Suppressor macrophage (primary cell): ENCODE measurements around the gene ACOD1.
"Not testable (repeated sequence)": the region's sequence is repeated elsewhere in the genome, so short reads cannot be mapped to it uniquely, and the experiment has no call there.

Experiments used
- DNase-seq, 4 experiments: peaks; one replicate each; pipeline ENCODE4 v3.0.0-alpha.2; 2020 to 2022
- total RNA-seq, 17 experiments: gene quantifications; one replicate each; lab custom pipeline; 2026; ENCODE audit warnings: mixed read lengths in 6 of 17, inconsistent platforms in 3 of 17; lab: John Stamatoyannopoulos, UW

The ACOD1 gene
- total RNA-seq = 0.04 to 1,936 (median 2.6) reads per million in 17 experiments

DNA sequence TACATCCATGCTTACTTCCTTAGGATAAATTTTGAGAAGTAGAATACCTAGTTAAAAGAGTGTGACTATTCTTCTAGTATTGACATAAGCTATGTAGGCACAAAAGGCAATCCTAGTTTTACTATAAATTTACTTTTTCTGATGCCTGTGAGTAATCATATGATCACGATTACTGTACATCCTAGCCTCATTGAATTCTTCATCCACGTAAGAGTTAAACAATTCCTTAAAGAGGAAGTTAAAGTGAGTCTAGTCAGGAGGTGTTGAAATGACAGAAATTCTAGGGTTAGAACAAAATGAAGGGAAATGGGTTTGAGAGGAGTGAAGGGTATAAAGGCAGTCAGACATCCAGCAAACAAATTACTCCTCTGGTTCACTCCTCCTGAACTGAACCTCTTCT lies at the start of gene ACOD1:
ACOD1 (plus strand) TSS at position 363 of the 400 bp plus-strand sequence. CDS start 48 bp downstream, outside the sequence.
- peak in 2 of 4 experiments; percentile 53 to 66 for DNase-seq

- DNase-seq = not testable (repeated sequence)
These were observed 49.2 kb upstream of the ACOD1 start for GRCh38 chr13:76899066-76899465.

DNA sequence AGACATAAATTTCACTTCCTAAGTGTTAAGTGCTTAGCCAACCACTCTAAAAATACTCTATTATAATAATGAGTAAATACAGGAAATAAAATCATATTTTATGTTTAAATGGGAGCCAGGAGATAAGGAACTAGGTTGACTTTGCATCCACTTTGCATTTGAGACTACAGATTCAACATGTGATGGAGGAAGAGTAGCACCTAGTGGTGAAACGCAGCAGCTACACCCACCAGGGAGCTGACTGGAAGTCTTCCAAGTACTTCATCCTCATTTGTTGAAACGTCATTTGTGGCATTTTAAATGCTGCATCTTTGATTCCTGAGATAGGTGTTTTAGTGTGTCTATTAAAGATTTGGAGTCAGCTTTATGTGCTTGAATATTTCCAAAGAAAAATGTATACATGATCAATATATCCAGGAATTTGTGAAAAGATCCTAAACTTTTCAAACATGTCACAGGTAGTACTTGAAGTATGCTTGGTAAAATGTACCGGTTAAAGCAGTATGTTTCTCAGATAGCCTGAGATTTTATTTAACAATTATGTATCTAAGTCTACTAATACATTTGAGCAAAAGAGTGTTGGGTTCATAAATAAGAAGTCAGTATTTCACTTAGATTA lies 44.7 kb upstream of the ACOD1 start:
- DNase-seq = peak; percentile 91 to 93 (median 92)

- peak; percentile 46 to 68 (median 55) for DNase-seq
These were observed 43.8 kb upstream of the ACOD1 start for GRCh38 chr13:76904507-76904906.

DNA sequence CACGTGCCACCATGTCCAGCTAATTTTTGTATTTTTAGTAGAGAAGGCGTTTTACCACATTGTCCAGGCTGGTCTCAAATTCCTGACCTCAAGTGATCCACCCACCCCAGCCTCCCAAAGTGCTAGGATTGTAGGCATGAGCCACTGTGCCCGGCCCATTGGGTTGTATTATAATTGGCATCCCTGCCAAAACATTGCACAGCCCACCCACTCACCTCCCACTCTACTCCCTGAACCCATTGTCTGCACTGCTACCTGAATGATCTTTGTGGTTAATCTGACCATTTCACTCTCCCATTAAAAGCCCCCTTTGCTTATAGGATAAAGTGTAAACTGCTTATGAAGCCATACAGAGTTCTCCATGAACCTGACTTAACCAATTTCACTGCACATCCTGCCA lies 35.8 kb upstream of the ACOD1 start:
- no peak for DNase-seq

GRCh38 chr13:76913898-76914297 lies 34.4 kb upstream of the ACOD1 start:
- no peak for DNase-seq

DNA sequence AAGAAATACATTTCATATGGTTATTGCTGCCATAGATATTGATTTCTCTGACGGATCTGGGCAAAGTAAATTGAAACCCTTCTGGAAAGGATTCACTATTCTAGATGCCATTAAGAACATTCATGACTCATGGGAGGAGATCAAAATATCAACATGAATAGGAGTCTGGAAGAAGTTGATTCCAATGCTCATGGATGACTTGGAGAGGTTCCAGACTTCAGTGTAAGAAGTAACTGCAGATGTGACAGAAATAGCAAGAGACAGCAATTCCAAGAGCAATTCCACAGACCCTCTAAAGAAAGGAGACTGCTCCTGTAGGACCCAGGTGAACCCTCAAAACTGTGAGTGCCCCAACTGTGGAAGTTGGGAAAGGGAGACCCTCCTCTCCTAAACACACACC lies 31.2 kb upstream of the ACOD1 start:
- DNase-seq = no peak

GRCh38 chr13:76917755-76918481 lies 30.4 kb upstream of the ACOD1 start:
- not testable (repeated sequence) for DNase-seq

- DNase-seq = no peak
These were observed 26.8 kb upstream of the ACOD1 start for GRCh38 chr13:76921516-76921915.

GRCh38 chr13:76925115-76925514 lies 23.2 kb upstream of the ACOD1 start:
- no peak for DNase-seq

- DNase-seq = no peak
These were observed 20.4 kb upstream of the ACOD1 start for GRCh38 chr13:76927955-76928354.

GRCh38 chr13:76928456-76928855 lies 19.9 kb upstream of the ACOD1 start:
- DNase-seq = no peak

DNA sequence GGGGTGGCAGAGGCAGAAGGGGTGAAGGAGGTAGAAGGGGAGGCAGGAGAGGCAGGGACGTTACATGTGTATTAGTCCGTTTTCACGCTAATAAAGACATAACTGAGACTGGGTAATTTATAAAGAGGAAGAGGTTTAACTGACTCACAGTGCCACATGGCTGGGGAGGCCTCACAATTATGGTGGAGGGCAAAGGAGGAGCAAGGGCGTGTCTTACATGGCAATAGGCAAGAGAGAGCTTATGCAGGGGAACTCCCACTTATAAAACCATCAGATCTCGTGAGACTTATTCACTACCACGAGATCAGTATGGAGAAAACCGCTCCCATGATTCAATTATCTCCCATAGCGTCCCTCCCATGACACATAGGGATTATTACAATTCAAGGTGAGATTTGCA lies 19.0 kb upstream of the ACOD1 start:
- peak in 1 of 4 experiments; percentile 13 for DNase-seq

DNA sequence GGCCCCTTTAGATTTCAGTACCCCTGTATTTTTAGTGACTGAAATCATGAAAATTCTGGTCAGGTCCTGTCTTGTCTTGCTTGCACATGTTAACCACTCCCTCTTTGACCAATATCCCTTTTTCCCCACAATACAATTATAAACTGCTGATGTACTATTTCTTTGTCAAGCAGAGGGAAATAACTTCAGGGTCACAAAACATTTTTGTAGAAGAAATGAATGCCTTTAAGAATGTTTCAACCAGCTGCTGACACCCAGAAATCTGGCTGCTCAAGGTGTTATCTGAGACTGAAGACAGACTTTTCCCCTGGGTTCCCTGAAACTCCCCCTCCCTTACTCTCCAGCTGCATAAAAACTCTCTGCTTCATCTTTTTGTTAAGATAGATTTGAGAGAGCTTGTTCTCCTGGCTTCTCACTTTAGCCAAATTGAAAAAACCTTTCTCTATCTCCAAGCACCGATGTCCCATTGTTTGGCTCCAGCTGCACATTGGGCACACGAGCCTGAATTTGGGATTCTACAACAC lies 18.4 kb upstream of the ACOD1 start:
- no peak for DNase-seq

DNA sequence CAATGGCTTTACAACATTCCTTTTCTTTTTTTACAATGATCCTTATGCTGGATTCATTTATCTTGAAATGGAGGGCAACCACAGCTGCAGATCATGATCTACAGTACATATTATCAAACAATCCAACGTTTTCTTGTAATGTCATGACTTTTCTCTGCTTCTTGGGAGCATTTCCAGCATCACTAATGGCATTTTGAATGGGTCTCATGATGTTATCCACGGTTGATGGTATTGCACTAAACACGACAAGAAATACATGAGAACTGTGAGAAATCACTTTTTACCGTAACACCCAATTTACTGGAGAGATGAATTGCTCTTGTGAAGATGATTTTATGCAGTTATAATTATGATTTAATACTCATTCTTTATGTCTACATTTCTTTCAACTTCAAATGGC lies 16.2 kb upstream of the ACOD1 start:
- no peak for DNase-seq

DNA sequence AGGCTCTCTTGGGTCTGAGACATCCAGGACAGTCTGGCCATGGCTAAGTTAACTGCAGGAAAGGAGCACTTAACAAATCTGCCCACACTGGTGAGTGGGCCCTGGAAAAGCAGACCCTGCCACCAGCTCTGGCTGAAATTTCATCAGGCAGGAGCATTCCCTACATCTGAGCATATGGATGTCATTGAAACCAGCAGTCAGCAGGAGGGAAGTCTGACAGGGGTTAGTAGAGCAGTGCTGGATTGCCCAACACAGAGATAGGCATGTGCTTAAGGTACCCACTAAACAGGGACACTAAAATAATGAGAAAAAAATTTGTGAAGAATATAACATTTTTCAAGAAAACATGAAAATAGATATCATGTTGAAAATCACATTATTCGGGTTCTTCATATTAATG lies 13.6 kb upstream of the ACOD1 start:
- peak in 1 of 4 experiments; percentile 6 for DNase-seq

DNA sequence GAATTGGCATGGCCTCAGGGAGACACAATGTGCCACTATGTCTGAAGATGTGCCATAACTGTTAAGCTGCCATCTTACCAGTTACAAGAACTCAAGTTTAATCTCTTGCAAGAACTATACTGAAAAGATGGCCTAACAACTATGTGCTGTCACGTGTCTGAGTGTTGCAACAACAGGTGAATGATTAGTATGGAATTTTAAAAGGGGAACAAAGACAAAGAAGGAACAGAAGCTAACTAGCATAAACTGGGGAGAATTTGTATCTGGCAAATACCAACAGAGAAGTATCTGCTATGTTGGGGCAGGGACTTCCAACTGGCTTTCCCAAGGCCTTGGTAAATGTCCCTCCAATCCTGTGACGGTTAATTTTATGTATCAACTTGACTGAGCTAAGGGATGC lies 11.5 kb upstream of the ACOD1 start:
- peak; percentile 12 to 62 (median 42) for DNase-seq

DNA sequence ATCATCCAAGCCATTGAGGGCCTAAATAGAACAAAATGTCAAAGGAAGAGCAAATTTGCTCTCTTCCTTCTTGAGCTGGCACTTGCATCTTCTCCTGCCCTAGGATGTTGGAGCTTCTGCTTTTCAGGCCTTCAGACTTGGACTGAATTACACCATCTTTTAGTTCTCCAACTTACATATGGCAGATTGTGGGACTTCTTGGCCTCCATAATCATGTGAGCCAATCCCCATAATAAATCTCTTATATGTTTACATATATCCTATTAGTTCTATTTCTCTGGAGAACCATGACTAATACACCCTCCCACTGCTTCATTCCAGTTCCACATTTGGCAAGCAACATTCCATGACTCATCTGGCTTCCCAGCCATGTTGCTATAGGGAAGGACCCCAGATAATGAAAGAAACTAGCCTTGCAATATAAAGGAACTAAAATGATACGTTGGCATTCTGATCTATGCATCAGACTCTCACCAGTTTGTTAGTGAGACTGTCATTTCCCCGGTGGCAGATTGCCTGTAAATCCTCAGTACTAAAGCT lies 11.0 kb upstream of the ACOD1 start:
- peak; percentile 86 to 98 (median 90) for DNase-seq

DNA sequence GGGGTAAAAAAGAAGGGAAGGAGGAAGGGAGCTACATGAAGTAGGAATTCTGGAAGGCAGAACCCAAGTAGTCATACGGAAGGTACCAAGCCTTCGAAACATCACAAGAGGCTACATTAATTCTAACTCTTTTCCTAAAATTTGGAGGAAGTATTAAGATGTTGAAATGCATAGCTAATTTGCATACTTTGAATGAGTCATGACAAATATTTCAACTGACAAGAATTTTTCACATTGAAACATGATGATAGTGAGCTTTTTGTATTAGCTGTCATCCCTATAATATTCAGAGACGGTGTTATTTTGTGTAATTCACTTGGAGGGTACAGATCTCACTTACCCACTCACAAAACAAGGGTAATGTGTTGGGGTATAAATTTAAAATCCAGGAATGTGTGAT lies 9.1 kb upstream of the ACOD1 start:
- peak; percentile 9 to 75 (median 40) for DNase-seq

DNA sequence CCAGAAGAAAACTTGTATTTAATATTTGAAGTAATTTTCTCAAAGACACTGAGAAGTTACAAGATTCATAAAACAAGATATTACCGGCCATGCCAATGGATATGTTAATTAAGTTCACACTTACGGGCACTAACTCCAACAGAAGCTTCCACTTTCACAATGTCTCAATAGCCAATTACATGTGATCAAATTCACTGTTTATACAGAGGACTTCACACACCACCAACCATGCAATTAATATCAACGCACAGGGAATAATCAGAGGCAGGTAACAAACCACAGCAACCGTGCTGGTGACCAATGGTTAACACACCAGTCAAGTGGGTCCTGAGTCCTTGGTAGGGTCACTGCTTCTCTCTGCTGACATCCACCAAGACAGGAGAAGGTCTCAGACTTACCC lies 5.9 kb upstream of the ACOD1 start:
- DNase-seq = no peak

- no peak for DNase-seq
These were observed 4.7 kb upstream of the ACOD1 start for GRCh38 chr13:76943646-76944045.

DNA sequence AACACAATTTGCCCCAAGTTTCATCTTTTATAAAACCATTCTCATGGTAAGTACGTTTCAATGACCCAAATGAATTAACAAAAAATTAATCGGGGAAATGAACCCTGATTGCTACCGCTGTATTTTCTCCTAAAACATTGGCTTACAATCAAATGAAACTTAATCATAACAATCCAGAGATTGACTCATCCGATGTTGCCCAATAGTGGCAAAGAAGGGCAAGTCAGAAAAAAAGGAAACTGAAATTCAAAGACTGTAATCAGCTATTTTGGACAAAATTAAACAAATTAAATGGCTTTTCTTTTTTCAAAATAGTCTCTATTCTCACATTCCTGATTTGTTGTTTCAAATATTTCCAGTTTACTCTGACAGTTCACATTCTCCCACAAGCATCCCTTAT lies 3.9 kb upstream of the ACOD1 start:
- DNase-seq = peak; percentile 59 to 86 (median 72)

DNA sequence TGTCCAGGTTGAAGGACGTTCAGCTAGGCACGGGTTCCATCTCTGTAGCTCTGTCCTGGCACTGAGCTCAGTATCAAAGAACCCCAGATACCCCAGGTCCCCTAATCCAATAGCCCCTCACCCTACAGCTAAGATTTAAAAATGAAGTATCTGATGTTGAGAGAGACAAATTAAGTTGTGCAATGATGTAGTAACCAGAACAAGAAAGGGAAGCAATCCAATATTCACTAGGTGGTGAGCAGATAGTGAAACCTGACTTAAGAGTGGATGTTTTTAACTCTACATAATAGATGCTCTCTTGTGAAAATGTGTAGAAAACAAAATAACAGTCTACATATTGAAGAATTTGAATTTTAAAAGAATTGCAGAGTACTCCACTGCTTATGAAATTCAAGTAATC lies 1.8 kb downstream of the ACOD1 start:
- DNase-seq = peak in 2 of 4 experiments; percentile 23 to 36

GRCh38 chr13:76953968-76954367 lies 5.7 kb downstream of the ACOD1 start:
- DNase-seq = no peak
